ENCODE results near the gene PTPRD.

The PTPRD gene

DNA sequence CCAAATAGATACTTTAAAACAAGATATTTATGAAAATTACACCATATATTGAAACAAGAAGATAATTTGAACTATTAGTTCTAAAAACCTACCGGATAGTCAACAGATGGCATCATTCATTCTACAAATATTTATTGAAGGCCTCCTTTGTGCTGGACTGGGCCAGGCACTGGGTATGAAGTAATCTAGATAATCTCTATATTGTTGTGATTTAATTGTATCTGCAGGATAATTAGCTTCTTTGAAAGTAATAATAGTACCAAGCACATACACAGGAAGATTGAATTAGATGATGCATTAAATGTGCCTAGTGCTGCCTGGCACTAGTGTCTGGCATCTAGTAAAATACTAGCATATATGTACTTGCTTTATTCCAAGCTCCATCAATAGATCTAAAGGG lies 2078.0 kb downstream of the PTPRD start:
- no peak for DNase-seq

DNA sequence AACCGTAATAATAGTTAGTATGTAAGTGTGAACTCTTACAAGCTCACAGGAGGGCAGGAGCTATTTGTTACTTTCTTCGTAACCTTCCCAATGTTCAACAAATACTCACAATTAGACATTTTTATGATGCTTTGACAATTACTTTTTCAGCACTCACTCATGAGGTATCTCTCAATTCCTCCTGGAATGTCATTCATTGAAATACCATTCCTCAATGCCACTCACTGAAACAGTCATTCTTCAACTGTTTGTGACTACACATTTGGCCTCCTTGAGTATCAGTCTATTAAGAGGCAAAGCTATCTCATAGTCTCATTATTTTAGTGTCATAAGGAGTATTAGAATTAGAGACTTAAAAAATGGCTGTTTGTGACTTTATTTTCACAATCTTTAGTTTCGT lies 2079.1 kb downstream of the PTPRD start:
- no peak for DNase-seq

DNA sequence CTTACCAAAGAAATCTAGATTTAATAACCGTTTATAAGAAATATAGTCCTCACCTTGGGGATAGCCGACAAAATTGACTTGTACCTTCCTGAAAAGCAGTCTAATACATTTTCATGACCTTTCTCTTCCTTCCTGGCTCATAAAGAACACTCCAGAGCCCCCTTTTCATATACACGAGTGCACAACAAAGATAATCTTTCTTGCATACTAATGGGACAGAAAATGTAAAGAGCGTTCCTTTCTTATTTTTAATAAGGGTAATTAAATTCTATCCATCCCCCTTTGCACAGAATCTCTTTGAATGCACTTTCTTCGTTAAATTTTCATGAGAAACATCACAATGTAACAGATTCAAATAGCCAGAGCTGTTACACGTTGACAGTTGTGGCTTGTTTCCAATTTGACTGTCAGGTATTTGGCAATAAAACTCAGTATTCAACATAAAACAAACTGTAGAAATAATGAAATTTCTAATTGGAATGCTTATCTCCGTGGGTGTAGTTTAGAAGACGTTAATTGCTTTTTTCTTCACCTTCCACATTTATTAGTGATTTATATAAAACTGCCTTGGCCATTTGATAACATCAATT lies 2080.9 kb downstream of the PTPRD start:
- DNase-seq, result no peak

DNA sequence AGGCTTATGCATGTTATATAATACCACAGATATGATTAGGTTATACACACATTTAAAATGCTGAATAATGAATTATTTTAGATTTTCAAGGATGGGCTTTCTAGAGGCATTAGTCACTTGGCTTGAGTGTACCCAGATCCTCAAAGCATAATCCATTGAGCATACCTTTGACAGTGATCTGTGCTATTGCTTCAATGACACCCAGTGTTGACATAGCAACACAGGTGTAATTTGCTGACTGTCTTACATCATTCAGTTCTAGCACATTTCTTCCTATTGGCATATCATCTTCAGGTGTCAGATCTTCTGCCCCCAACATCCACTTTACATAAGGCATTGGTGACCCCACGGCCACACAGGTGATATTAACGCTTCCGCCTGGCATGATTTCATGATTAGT lies 2091.7 kb downstream of the PTPRD start:
- DNase-seq, result no peak

DNA sequence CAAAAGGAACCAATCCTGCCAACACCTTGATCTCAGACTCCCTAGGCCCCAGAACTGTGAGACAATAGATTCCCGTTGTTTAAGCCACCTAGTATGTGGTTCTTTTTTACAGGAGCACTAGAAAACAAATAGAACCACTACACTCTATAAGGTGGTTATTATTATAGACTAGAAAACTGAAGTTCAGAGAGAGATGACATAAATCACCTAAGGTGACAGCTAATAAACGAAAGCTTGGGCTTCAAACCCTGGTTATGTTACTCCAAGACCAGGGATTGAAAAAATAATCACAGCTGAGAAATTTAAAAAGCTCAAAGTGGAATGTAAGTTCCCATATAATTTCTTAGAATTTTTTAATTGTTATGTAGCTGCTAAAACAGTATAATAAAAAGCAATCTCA lies 2097.1 kb downstream of the PTPRD start:
- DNase-seq, result no peak

DNA sequence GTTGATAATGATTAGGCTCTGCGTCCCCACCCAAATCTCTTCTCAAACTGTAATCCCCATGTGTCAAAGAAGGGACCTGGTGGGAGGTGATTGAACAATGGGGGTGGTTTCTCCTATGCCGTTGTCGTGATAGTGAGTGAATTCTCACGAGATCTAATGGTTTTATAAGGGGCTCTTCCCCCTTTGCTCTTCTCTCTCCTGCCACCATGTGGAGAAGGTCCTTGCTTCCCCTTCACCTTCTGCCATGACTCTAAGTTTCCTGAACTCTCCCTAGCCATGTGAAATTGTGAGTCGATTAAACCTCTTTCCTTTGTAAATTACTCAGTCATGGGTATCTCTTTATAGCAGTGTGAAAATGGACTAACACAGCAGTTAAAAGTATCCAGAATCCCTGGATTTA lies 2098.0 kb downstream of the PTPRD start:
- no peak for DNase-seq

DNA sequence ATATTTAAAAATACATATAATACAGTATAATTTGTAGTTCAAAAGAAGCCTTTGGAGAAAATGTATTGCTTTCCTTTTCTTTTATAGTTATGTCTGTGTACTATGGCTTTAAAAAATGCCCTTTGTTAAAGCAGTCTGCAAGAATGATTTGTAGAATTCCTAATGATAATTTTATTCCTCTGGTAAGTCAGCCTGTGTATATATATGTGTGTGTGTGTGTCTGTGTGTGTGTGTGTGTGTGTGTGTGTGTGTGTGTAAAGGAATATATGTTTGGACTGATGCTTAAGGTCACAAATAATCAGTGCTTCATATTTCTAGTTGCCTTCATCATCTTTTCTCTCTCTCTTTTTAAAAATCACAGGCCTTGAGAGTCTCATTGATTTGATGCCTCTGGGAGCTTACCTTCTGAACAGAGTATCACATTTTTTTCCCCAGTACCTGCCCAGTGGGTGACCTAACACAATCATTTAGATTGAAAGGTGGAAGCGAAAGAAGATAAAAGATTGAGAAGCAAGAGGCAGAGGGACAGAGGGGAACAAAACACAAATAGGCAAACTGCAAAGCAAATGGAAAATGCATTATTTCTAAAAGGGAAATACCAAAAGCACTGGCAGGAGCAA lies 2104.0 kb downstream of the PTPRD start:
- DNase-seq, result no peak

DNA sequence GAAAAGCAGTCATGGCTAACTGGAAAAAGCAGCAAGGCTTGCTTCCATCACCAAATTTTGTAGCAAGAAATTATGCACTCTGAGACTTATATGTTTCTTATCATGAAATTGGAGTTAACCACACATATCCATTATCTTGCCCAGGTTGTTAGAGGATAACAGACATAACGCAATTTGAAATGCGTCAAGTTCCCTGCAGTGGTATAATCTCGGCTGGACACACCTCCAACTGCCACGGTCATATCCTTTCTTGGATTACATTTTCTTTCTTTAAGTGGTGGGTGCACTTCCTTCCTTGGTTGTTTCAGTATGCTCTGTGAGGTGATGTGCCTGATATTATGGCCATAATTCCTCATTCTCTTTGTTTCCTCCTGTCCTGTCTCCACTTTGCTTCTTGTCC lies 2118.2 kb downstream of the PTPRD start:
- DNase-seq, result no peak

DNA sequence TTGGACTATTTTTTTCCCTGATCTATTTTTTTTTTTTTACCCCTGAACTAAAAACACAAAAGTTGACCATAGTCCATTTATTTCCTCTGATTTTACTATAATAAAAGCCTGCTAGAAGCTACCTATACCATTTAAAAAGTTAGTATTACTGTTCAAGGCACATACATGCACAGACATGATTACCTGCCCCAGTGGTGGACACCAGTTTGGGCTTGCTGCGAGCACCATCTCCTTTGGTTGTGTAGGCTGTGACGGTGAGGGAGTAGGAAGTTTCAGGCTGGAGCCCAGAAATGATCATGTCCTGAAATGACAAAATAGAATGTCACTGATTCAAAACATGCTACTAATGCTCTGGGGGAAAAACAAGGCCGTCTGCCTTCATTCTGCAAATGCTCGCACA lies 2120.1 kb downstream of the PTPRD start:
- no peak for DNase-seq

DNA sequence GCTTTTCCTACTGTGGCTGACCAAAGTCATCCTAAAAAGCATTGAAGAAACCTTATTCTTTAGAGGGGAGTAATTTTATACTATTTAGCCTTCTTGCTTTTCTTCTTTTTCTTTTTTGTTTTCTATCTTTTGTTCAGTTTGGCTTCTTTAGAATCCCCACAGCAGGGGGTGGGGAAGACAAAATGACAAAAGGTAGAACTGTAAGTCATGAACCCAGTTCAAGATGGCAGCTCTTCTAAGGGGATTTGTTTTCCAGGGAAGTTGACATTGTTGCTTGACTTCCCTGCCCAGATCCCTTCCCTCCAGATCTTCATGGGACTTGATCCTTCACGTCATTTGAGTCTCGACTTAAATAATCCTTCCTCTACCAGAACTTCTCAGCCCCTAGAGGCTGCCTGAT lies 2120.8 kb downstream of the PTPRD start:
- no peak for DNase-seq

DNA sequence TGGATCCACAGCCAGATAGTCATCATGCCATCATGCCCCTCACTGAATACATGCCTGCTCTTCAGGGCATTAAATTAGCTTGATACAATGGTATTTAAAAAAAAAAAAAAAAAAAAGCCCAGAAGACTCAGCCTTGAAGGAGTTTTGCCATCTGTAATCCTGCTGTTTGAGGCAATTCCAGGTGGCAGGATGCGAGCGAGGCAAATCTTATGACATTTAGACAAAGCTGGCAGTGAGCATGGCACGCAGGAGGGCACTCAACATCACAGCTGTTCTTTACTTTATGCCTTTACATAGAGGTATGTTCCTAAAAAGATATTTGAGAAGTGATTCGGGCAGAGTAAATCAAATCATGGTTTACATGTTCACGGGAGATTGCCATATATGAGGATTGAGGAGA lies 2121.2 kb downstream of the PTPRD start:
- no peak for DNase-seq

DNA sequence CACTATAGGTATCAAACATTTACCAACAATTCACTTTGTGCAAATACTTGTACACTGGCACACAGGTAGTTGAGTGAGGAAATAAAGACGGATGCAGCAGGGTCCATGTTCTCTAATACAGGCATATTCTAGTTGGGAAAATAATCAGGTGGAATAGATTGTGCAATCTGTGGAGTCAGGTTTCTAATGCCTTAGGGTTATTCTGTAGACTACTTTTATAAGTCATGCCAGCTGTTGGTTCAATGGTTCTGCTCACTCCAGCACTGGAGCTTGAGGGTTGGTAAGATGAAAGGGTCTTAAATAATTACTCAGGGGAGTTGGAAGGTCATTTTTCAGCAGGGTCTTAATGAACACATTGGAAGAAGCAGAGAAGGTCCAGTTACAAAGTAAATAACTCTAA lies 2123.0 kb downstream of the PTPRD start:
- no peak for DNase-seq

DNA sequence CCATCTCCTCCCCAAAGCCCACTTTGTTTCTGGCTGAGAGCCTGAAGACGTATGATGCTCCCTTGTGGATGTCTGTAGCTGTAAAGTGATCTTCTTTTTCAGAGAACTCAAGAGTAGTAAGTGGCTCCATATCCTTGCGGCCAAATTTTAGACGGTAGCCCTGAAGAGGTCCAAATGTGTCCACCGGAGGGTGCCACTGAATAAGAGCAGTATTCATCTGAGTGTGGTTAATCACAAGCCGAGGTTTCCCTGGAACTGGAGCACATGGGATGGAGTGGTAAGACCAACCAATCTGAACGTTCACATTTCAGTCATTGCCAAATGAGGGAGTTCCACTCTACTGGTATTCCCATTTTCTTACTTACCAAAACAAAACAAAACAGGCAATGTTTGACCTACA lies 2126.7 kb downstream of the PTPRD start:
- DNase-seq, result no peak

DNA sequence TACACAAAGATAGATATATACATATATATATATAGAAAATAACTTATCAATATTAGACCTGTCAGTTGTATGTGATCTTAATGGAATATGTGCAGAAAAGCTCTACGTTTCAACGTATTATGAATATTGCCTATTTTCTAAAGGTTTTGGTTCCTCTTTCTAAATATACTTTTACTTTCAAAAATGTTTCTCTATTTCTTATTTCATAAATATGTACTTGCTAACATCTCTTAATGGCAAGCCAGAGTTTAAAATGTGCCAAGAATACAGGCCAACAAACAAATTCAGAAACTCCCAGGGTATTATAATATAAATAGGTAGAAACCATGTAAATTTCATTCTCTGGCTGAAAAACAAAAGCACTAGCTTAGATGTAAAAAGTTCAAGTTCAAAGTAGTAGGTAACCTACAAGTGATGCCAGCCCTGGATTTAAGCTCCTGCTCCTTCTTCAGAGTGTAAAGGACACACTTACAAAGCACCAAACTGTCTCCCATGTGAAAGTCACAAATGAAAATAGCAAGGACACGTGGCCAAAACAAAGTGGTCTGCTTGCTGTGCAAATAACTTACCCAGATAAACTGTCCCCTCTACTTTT lies 2128.1 kb downstream of the PTPRD start:
- DNase-seq, result no peak

DNA sequence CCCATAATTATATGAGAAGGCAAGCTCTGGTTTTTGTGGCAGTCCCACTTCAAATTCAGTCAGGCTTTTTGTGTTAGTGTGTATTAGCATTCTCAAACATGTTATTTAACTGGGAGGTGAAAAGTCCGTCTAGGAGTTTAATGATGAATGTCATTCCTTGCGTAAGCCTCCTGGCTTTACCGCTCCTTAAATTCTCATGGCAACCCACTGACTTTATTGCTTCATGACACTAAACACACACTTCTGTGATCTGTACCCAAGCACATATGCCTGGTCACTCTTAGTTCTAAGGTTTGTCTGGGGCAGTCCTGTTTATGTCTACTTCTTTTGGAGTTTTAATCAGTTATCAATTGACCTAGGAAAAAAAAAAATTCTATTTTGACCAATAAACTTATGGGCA lies 2135.4 kb downstream of the PTPRD start:
- DNase-seq, result no peak

DNA sequence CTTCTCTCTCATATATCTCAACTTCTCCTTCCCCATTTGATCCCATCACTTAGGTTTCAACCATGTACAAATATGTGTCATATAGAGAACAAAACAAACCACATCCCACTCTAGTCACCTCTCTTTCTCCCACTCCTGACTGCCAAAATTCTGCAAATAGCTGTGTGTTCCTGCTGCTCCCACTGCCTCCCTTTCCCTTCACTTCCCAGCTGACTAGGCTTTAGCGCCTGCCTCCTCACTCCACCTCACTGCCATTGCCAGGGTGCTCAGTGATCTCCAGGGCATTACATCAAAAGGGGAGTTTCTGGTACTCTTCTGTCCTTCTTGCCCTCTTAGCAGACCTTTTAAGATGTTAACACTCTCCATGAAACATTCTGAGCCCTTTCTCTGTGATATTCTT lies 2137.9 kb downstream of the PTPRD start:
- no peak for DNase-seq

DNA sequence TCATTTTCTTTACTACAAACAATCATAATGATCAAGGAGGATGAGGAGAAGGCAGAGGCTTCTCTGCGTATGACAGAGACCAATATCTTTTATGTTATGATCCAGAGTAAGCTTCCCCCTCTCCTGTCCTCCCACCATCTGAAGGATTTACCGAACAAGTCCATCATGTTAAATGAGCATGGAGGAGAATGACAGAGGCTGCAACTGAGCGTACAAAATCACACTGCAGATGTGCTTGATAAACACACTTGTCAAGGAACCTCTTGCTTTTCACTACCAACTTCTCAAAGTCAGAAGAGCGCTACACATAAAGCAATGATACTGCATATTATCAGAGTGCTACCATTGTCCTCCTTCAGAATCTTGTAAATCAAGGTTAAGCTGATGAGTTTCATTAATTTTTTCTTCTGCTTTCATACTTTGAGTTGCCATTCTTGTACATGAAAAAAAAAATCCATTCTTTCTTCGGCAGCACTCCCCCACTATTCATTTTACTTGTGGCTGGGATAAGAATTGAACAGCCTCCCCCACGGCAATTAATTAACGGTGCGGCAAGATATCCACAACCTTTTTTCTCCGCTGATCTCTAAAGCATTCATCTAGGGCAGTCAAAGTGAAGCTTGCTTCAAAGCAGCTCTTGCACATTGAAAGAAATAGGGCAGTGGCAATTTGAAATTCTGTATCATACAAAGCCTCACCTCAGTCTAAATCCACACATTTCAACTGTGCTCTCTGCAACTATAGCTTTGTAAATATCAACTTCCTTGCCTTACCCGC lies 2139.4 kb downstream of the PTPRD start:
- no peak for DNase-seq

DNA sequence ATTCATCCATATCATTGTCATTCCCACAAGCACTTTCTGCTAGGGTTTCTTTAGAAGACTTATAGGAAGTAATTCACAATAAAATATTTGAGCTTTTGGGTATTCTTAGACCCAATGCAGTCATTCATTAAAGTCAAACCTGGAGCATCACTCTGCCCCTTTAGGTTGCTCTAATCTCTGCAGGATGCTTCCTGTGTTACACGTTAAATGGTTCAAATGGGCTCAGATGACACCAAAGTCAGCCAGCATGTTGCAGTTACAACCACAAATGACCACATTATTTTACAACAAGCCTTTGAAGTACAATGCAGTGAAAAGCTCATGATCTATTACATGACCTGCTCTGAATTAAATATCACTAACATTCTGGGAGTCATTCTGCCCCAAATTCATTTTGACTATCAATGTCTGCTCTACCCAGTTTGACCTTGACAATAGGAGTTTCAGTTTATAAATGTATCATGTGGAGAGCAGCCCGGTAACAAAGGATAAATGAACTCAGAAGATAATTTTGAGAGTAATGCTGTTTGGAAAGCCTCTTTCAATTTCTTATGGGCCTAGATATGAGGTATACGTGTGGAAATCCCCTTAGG lies 2144.7 kb downstream of the PTPRD start:
- DNase-seq, result no peak

DNA sequence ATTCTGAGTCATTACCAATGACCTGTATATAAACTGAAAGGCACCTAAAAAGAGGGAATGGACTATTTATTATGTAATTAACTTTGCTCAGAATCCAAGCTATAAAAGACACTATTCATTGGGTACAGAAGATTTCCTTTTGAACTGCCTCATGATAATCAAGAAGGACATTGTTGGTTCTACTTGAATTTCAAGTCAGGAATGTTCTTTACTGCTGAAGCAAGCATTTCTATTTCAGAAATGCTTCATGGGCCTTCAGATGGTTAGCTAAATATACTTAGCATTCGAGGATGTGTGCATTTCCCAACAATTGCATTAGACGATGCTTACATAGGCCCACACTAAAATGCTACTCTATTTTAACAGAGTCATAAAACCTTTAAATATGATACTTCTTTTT lies 2155.0 kb downstream of the PTPRD start:
- DNase-seq, result no peak

DNA sequence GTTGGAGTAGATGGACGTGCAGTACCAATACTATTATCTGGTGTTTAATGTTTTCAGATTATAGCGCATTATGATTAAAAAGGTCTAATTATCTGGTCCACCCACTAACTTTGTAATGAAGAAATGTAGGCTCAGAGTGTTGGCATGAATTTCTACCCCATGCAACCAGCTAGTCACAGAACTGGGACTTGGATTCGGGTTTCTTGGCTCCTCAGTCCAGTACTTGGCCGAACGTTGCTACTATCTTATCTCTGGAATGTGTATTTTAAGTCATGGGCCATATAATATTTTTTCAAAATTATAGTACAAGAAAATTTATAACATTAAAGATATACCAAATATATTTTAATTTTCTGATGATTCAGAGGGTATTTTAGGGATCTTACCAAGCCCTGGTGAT lies 2155.7 kb downstream of the PTPRD start:
- no peak for DNase-seq

DNA sequence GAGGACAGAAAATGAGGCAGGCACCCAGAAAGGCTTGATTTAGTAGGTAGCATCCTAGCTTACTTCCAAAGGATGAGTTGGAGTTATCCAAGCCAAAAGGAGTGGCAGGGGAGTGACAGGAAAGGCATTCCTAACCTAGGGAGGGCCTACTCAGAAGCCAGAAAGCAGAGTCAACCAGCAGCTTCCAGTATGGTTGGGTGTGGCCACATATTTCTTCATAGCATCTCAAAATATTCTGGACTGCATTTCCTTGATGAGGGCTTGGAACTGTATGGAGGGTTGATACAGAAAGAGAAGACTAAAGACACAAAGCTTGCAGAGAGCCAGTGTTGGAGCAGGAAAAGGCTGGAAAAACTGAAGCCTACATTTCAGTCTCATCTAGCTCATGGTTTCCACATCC lies 2156.5 kb downstream of the PTPRD start:
- DNase-seq, result no peak

DNA sequence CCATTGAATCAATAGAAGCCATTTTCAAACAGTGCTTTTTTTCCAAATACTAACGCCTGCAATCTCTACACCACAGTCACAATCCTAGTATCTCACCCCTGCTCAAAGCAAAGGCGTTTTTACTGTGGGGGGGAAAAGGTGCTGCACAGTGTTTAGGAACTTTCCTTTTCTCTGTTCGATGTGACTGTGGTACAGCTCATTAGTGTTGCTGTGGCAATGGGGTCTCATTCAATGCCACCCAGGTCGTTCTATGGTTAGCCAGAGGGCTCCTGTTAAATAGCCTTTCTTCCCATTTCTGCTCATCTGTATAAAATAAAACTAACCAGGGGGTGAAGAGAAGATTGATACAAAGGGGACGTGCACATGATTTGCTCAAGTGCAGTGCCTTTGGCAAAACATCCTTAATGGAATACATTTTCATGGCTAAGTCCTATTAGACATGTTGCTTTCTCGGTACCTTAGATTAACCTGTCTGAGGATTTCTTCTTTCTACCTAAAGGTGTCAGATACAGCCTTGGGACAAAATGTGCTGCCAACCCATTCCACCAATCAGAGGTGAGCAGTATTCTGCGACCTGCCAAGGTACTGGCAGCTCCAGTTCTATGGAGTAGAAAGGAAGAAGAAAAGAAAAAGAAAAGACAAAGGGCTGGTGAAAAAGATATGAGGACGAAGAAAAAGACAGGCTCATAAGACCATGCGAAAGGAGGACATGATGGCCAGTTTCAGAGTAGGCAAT lies 2161.8 kb downstream of the PTPRD start:
- no peak for DNase-seq

DNA sequence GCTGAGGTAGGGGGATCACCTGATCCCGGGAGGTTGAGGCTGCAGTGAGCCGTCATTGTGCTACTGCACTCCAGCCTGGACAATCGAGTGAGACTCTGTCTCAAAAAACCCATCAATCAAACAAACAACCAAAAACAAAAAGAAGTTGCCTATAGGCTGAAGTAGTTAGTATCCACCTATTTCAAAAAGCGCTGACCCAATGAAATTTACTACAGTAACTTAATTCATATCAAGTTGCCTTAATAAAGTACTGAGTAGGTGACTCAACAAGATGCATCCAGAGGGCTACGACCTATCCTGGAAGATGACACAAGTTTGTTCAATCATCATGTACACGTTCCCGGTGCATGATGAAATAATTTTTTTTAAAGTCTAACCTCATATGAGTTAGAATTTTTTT lies 2164.6 kb downstream of the PTPRD start:
- DNase-seq, result no peak
